RWPE2 (cell line): ENCODE data around the gene FNDC8.
A peak's percentile ranks its signal among the peaks of the same experiment; 100 is the strongest.
"Not testable (repeated sequence)": the region's sequence is repeated elsewhere in the genome, so short reads cannot be mapped to it uniquely, and the experiment has no call there.

Source experiments
- ATAC-seq: fragments of 200-7000 bp; cut with Tn5 transposase; 3 replicates; pipeline ENCODE4 v1.9.1; 2021; ENCODE audit warnings: low read depth
- DNase-seq: peaks from one replicate; pipeline ENCODE4 v3.0.0-alpha.2; 2020; ENCODE audit warnings: low spot score
- H3K27ac ChIP-seq: fragments of 450-650 bp; 2 replicates; pipeline ENCODE4 v1.5.1; 2017; ENCODE audit warnings: mild to moderate bottlenecking; ENCODE audit not compliant: poor library complexity, severe bottlenecking
- H3K27me3 ChIP-seq: fragments of 250-450 bp; sonication (Bioruptor Pico); 2 replicates; pipeline ENCODE4 v1.5.1; 2021; ENCODE audit warnings: mild to moderate bottlenecking, moderate library complexity; ENCODE audit not compliant: insufficient read depth, poor library complexity, severe bottlenecking
- H3K36me3 ChIP-seq: fragments of 250-450 bp; sonication (Bioruptor Pico); 2 replicates; pipeline ENCODE4 v1.5.1; 2020; ENCODE audit warnings: low read depth, mild to moderate bottlenecking, moderate library complexity
- H3K4me1 ChIP-seq: fragments of 250-450 bp; sonication (Bioruptor Pico); 2 replicates; pipeline ENCODE4 v1.5.1; 2021; ENCODE audit warnings: mild to moderate bottlenecking, moderate library complexity; ENCODE audit not compliant: insufficient read depth, poor library complexity, severe bottlenecking
- H3K4me3 ChIP-seq: fragments of 250-450 bp; sonication (Bioruptor Pico); 2 replicates; pipeline ENCODE4 v1.5.1; 2021; ENCODE audit warnings: mild to moderate bottlenecking, moderate library complexity; ENCODE audit not compliant: severe bottlenecking
- H3K9me3 ChIP-seq: fragments of 250-450 bp; sonication (Bioruptor Pico); 2 replicates; pipeline ENCODE4 v1.5.1; 2021; ENCODE audit warnings: mild to moderate bottlenecking, moderate library complexity; ENCODE audit not compliant: severe bottlenecking
- CTCF ChIP-seq: fragments of 450-650 bp; IDR thresholded peaks from one replicate; pipeline ENCODE4 v1.5.1; 2017; ENCODE audit warnings: mild to moderate bottlenecking, moderate library complexity; ENCODE audit not compliant: poor library complexity, severe bottlenecking

Gene FNDC8

DNA sequence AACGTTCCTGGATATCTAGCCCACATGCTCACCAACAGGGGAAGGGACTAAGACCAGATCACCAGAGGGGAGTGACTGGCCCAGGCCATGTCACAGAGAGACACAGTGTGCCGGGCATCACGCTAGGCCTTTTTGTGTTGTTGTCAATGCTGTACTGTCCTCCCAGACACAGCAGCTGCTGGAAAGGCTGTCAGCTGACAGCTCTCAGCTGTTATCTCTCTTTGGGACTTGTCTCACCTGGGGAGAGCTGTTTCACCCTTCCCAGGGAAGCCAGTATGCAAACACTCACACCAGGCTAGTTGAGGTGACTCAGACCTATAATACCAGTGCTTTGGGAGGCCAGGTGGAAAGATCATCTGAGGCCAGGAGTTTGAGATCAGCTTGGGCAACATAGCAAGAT, 45.6 kb downstream of the FNDC8 start:
- Histone ChIP-seq H3K36me3 (no peaks in the 10 kb centered on the region), H3K4me1 (peaks cover 4% of the 10 kb centered on the region), H3K27ac (no peak overlapping the region), H3K9me3 (no peaks in the 10 kb centered on the region), H3K4me3 (no peak overlapping the region), H3K27me3 (peaks cover 4% of the 10 kb centered on the region)
- DNase-seq (no peak), ATAC-seq (peak; percentile 42; the same call in 1 of the 3 replicates)
- TF ChIP-seq CTCF: no peak

DNA sequence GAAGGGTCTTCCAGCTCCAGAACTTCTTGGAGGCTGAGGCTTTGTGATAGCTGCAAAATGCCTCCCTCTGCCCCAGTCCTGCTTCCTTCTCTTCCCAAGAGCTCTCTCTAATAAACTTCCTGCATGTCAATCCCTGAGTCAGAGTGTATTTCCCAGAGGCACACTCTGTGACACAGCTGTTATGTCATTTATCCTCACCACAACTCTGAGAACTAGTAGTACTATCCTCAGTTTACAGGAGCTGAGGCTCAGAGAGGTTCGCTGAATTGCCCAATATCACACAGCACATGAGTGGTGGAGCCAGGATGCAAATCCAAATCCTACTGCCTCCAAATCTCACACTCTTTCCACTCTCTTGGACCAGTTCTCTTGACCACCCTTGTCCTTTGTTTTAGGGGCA, 46.3 kb downstream of the FNDC8 start:
- peaks cover 4% of the 10 kb centered on the region for H3K4me1 ChIP-seq
- DNase-seq (no peak), ATAC-seq (no peak)
- H3K4me3 ChIP-seq: no peak overlapping the region
- H3K36me3 ChIP-seq: no peaks in the 10 kb centered on the region
- TF ChIP-seq CTCF: no peak
- H3K9me3 ChIP-seq: no peaks in the 10 kb centered on the region
- H3K27me3 ChIP-seq: peaks cover 4% of the 10 kb centered on the region
- no peak overlapping the region for H3K27ac ChIP-seq

- no peak for TF ChIP-seq CTCF
- Histone ChIP-seq H3K4me1 (peaks cover 4% of the 10 kb centered on the region), H3K27me3 (no peaks in the 10 kb centered on the region), H3K27ac (no peak overlapping the region), H3K4me3 (no peak overlapping the region), H3K9me3 (no peaks in the 10 kb centered on the region), H3K36me3 (no peaks in the 10 kb centered on the region)
- ATAC-seq (no peak), DNase-seq (no peak)
These were observed 48.5 kb downstream of the FNDC8 start for GRCh38 chr17:35169835-35170363.

- H3K4me3 ChIP-seq: no peak overlapping the region
- DNase-seq: no peak
- peak; percentile 40; the same call in 2 of the 3 replicates for ATAC-seq
- H3K9me3 ChIP-seq: no peaks in the 10 kb centered on the region
- TF ChIP-seq CTCF: peak; percentile 58
- peaks cover 4% of the 10 kb centered on the region for H3K4me1 ChIP-seq
- H3K36me3 ChIP-seq: no peaks in the 10 kb centered on the region
- no peaks in the 10 kb centered on the region for H3K27me3 ChIP-seq
- H3K27ac ChIP-seq: no peak overlapping the region
These were observed 49.8 kb downstream of the FNDC8 start for GRCh38 chr17:35170968-35171771.

GRCh38 chr17:35171834-35172233, 50.4 kb downstream of the FNDC8 start:
- Histone ChIP-seq H3K27ac (no peak overlapping the region), H3K27me3 (no peaks in the 10 kb centered on the region), H3K4me1 (peaks cover 4% of the 10 kb centered on the region), H3K4me3 (no peak overlapping the region), H3K9me3 (no peaks in the 10 kb centered on the region), H3K36me3 (no peaks in the 10 kb centered on the region)
- TF ChIP-seq CTCF: peak; percentile 42
- no peak for DNase-seq
- no peak for ATAC-seq

- H3K27ac ChIP-seq, H3K36me3 ChIP-seq, DNase-seq, H3K9me3 ChIP-seq, ATAC-seq, H3K27me3 ChIP-seq, H3K4me3 ChIP-seq, H3K4me1 ChIP-seq: not testable (repeated sequence)
These were observed 50.9 kb downstream of the FNDC8 start for GRCh38 chr17:35172321-35172720.
